Kidney (tissue), 14 donors: ENCODE measurements around the gene SUCO. TPM values are rescaled to one million over a fixed set of nuclear protein-coding genes. Genes with fewer than 3 reads are reported as not detected.

ENCODE experiments used
- DNase-seq, 5 donors: peaks; one replicate each; pipeline ENCODE4 v3.0.0-alpha.2; 2013 to 2020
- FAIRE-seq: peaks from 2 replicates; lab custom pipeline; 2012; peaks lifted over from hg19 to GRCh38; lab: Jason Lieb, UNC
- H3K27ac ChIP-seq, 2 donors: one replicate each; pipeline ENCODE4 v1.7.0; 2013; ENCODE audit warnings: low read depth in 2 of 2, low read length in 2 of 2, inconsistent platforms in 1 of 2
- H3K27me3 ChIP-seq: one replicate; pipeline ENCODE4 v1.7.1; 2013; ENCODE audit warnings: low read length, inconsistent platforms; ENCODE audit not compliant: control insufficient read depth, insufficient read depth
- H3K36me3 ChIP-seq, 3 donors: one replicate each; pipeline versions ENCODE4 v1.7.0 to v1.7.1; 2013; ENCODE audit warnings: low read length in 3 of 3, control low read depth in 1 of 3, inconsistent platforms in 1 of 3; ENCODE audit not compliant: insufficient read depth in 3 of 3, control insufficient read depth in 2 of 3
- H3K4me1 ChIP-seq, 3 donors: one replicate each; pipeline versions ENCODE4 v1.7.0 to v1.7.1; 2013; ENCODE audit warnings: low read length in 3 of 3, inconsistent platforms in 1 of 3, low read depth in 1 of 3; ENCODE audit not compliant: control insufficient read depth in 2 of 3, insufficient read depth in 2 of 3
- H3K4me3 ChIP-seq, 3 donors: one replicate each; pipeline versions ENCODE4 v1.7.0 to v1.8.1; 2013; ENCODE audit warnings: low read length in 3 of 3, control low read depth in 1 of 3, inconsistent platforms in 1 of 3
- H3K9ac ChIP-seq, 3 donors: one replicate each; pipeline versions ENCODE4 v1.7.0 to v1.7.1; 2013; ENCODE audit warnings: low read length in 3 of 3, control low read depth in 1 of 3, inconsistent platforms in 1 of 3
- H3K9me3 ChIP-seq, 3 donors: one replicate each; pipeline versions ENCODE4 v1.7.0 to v1.7.1; 2013; ENCODE audit warnings: low read length in 3 of 3, control low read depth in 1 of 3, inconsistent platforms in 1 of 3; ENCODE audit not compliant: control insufficient read depth in 2 of 3, insufficient read depth in 1 of 3
- CTCF ChIP-seq: IDR thresholded peaks from 3 replicates; pipeline ENCODE4 v1.5.1; 2012; ENCODE audit warnings: mild to moderate bottlenecking, moderate library complexity, borderline replicate concordance; ENCODE audit not compliant: insufficient read depth; ENCODE audit errors: extremely low read depth
- intact Hi-C: fragments of 100-400 bp; cut with DNase I; formaldehyde crosslinking; loops from one replicate; pipeline ENCODE4 v1.11.1; 2022
- polyA plus RNA-seq: library from polyadenylated mRNA; stranded (reverse); fragments of 350-450 nt; fragmentation: Illumina TruSeq; extraction: RNeasy Lipid Tissue Mini Kit (QIAGEN cat#74804); gene quantifications from one replicate; pipeline ENCODE4 v1.2.3, GENCODE V29; 2014; ENCODE audit warnings: low read depth, low replicate concordance; ENCODE audit not compliant: insufficient read depth
- total RNA-seq: library from RNA; stranded (reverse); fragmentation: NEBNext Ultra II Directional; extraction: Animal tissue kit (Norgen Biotek cat#: 25700); gene quantifications from one replicate; pipeline ENCODE4 v1.2.1, GENCODE V29; 2021
- donor health status: control.
- donor health status: control.
- donor health status: control.
- donor health status: control.
- donor health status: control.
- donor health status: DM: yes; HTN: yes; CAD: no.
- donor health status: Normal renal cell carcinoma (clear cell type).

Gene SUCO
- total and polyA plus RNA-seq, 2 donors from 2014 or later: 9.8 to 40.0 TPM

GRCh38 chr1:172567720-172568119, 34.8 kb downstream of the SUCO start:
- H3K4me3 ChIP-seq: no peak overlapping the region
- no peak overlapping the region for H3K9ac ChIP-seq
- no peaks in the 10 kb centered on the region for H3K27me3 ChIP-seq
- DNase-seq (no peak), FAIRE-seq (no peak)
- intact Hi-C loops: no loop called here
- TF ChIP-seq CTCF: no peak
- no peaks in the 10 kb centered on the region for H3K4me1 ChIP-seq
- H3K9me3 ChIP-seq: no peaks in the 10 kb centered on the region
- H3K27ac ChIP-seq: no peak overlapping the region
- peaks cover 5 to 6% (median 5%) of the 10 kb centered on the region in 3 donors for H3K36me3 ChIP-seq

GRCh38 chr1:172574080-172574479, 41.1 kb downstream of the SUCO start:
- H3K9ac ChIP-seq: no peak overlapping the region
- H3K9me3 ChIP-seq: no peaks in the 10 kb centered on the region
- H3K36me3 ChIP-seq: peaks cover 3 to 8% (median 5%) of the 10 kb centered on the region in 3 donors
- DNase-seq (no peak), FAIRE-seq (no peak)
- no peaks in the 10 kb centered on the region for H3K4me1 ChIP-seq
- intact Hi-C loops: no loop called here
- no peaks in the 10 kb centered on the region for H3K27me3 ChIP-seq
- no peak overlapping the region for H3K27ac ChIP-seq
- no peak for TF ChIP-seq CTCF
- no peak overlapping the region for H3K4me3 ChIP-seq

GRCh38 chr1:172578586-172578985, 45.6 kb downstream of the SUCO start:
- Histone ChIP-seq H3K27ac (no peak overlapping the region), H3K4me3 (no peak overlapping the region), H3K36me3 (peaks cover 0 to 7% (median 3%) of the 10 kb centered on the region in 3 donors), H3K9me3 (no peaks in the 10 kb centered on the region), H3K4me1 (no peaks in the 10 kb centered on the region), H3K27me3 (no peaks in the 10 kb centered on the region), H3K9ac (no peak overlapping the region)
- FAIRE-seq (no peak), DNase-seq (no peak)
- intact Hi-C loops: no loop called here
- no peak for TF ChIP-seq CTCF

- no peak overlapping the region for H3K27ac ChIP-seq
- no peaks in the 10 kb centered on the region for H3K4me1 ChIP-seq
- no peak for FAIRE-seq
- H3K4me3 ChIP-seq: no peak overlapping the region
- intact Hi-C loops: no loop called here
- no peak overlapping the region for H3K9ac ChIP-seq
- no peaks in the 10 kb centered on the region for H3K9me3 ChIP-seq
- no peak for TF ChIP-seq CTCF
- H3K27me3 ChIP-seq: no peaks in the 10 kb centered on the region
- no peak for DNase-seq
- H3K36me3 ChIP-seq: peaks cover 0 to 7% (median 0%) of the 10 kb centered on the region in 3 donors
Observed at GRCh38 chr1:172581273-172581672, 48.3 kb downstream of the SUCO start.
